ENCODE results near the gene TRIM16. TPM values are rescaled to one million over a fixed set of nuclear protein-coding genes. Genes with fewer than 3 reads are reported as not detected.
A peak's percentile ranks its signal among the peaks of the same experiment; 100 is the strongest.
"Not testable (repeated sequence)": the region's sequence is repeated elsewhere in the genome, so short reads cannot be mapped to it uniquely, and the experiment has no call there.

The TRIM16 gene
- total RNA-seq, 2 donors from 2014 or later, result 13.9 to 20.4 TPM

GRCh38 chr17:15674640-15675039 is 9.5 kb downstream of the TRIM16 start:
- not testable (repeated sequence) for H3K4me3 Mint-ChIP-seq; ATAC-seq (replicated peaks); H3K27me3 Mint-ChIP-seq; H3K9me3 Mint-ChIP-seq; H3K4me1 Mint-ChIP-seq; H3K27ac Mint-ChIP-seq
- H3K36me3 Mint-ChIP-seq (ENCODE audit: low read depth), result peaks cover 31% of the 10 kb centered on the region

- not testable (repeated sequence) for H3K9me3 Mint-ChIP-seq; ATAC-seq (replicated peaks); H3K27ac Mint-ChIP-seq; H3K27me3 Mint-ChIP-seq; H3K4me3 Mint-ChIP-seq; H3K4me1 Mint-ChIP-seq
- peaks cover 29% of the 10 kb centered on the region for H3K36me3 Mint-ChIP-seq (ENCODE audit: low read depth)
These were observed 14.6 kb downstream of the TRIM16 start for GRCh38 chr17:15669526-15669925.

GRCh38 chr17:15663691-15664090 is 20.4 kb downstream of the TRIM16 start:
- no peak for ATAC-seq (replicated peaks)
- H3K4me1 Mint-ChIP-seq, result no peaks in the 10 kb centered on the region
- no peak overlapping the region for H3K4me3 Mint-ChIP-seq
- no peaks in the 10 kb centered on the region for H3K9me3 Mint-ChIP-seq
- no peaks in the 10 kb centered on the region for H3K27me3 Mint-ChIP-seq
- no peak overlapping the region for H3K27ac Mint-ChIP-seq
- peaks cover 28% of the 10 kb centered on the region for H3K36me3 Mint-ChIP-seq (ENCODE audit: low read depth)

- Mint-ChIP-seq H3K9me3 (no peaks in the 10 kb centered on the region), H3K27ac (no peak overlapping the region), H3K27me3 (no peaks in the 10 kb centered on the region), H3K4me3 (no peak overlapping the region), H3K36me3 (ENCODE audit: low read depth) (peaks cover 22% of the 10 kb centered on the region), H3K4me1 (no peaks in the 10 kb centered on the region)
- ATAC-seq (replicated peaks), result no peak
These were observed 20.9 kb downstream of the TRIM16 start for GRCh38 chr17:15663176-15663575.

- peaks cover 18% of the 10 kb centered on the region for H3K36me3 Mint-ChIP-seq (ENCODE audit: low read depth)
- H3K27me3 Mint-ChIP-seq, result no peaks in the 10 kb centered on the region
- H3K4me1 Mint-ChIP-seq, result no peaks in the 10 kb centered on the region
- no peaks in the 10 kb centered on the region for H3K9me3 Mint-ChIP-seq
- ATAC-seq (replicated peaks), result no peak
- H3K27ac Mint-ChIP-seq, result no peak overlapping the region
- H3K4me3 Mint-ChIP-seq, result no peak overlapping the region
These were observed 21.4 kb downstream of the TRIM16 start for GRCh38 chr17:15662681-15663080.

- H3K36me3 Mint-ChIP-seq (ENCODE audit: low read depth), result peaks cover 15% of the 10 kb centered on the region
- H3K27ac Mint-ChIP-seq, result no peak overlapping the region
- no peaks in the 10 kb centered on the region for H3K4me1 Mint-ChIP-seq
- no peak for ATAC-seq (replicated peaks)
- H3K4me3 Mint-ChIP-seq, result no peak overlapping the region
- no peaks in the 10 kb centered on the region for H3K27me3 Mint-ChIP-seq
- no peaks in the 10 kb centered on the region for H3K9me3 Mint-ChIP-seq
These were observed 24.0 kb downstream of the TRIM16 start for GRCh38 chr17:15660077-15660476.

- H3K27ac Mint-ChIP-seq, result no peak overlapping the region
- H3K36me3 Mint-ChIP-seq (ENCODE audit: low read depth), result peaks cover 15% of the 10 kb centered on the region
- ATAC-seq (replicated peaks), result no peak
- H3K4me1 Mint-ChIP-seq, result no peaks in the 10 kb centered on the region
- H3K9me3 Mint-ChIP-seq, result no peaks in the 10 kb centered on the region
- H3K4me3 Mint-ChIP-seq, result no peak overlapping the region
- no peaks in the 10 kb centered on the region for H3K27me3 Mint-ChIP-seq
These were observed 24.4 kb downstream of the TRIM16 start for GRCh38 chr17:15659663-15660062.

GRCh38 chr17:15659236-15659635 is 24.9 kb downstream of the TRIM16 start:
- no peak for ATAC-seq (replicated peaks)
- no peaks in the 10 kb centered on the region for H3K9me3 Mint-ChIP-seq
- no peaks in the 10 kb centered on the region for H3K4me1 Mint-ChIP-seq
- H3K4me3 Mint-ChIP-seq, result no peak overlapping the region
- H3K27ac Mint-ChIP-seq, result no peak overlapping the region
- no peaks in the 10 kb centered on the region for H3K27me3 Mint-ChIP-seq
- H3K36me3 Mint-ChIP-seq (ENCODE audit: low read depth), result peaks cover 12% of the 10 kb centered on the region

GRCh38 chr17:15658296-15658695 is 25.8 kb downstream of the TRIM16 start:
- Mint-ChIP-seq H3K4me1 (no peaks in the 10 kb centered on the region), H3K4me3 (no peak overlapping the region), H3K27me3 (no peaks in the 10 kb centered on the region), H3K9me3 (no peaks in the 10 kb centered on the region), H3K36me3 (ENCODE audit: low read depth) (peaks cover 5% of the 10 kb centered on the region), H3K27ac (no peak overlapping the region)
- ATAC-seq (replicated peaks), result no peak

GRCh38 chr17:15657868-15658267 is 26.2 kb downstream of the TRIM16 start:
- Mint-ChIP-seq H3K27ac (no peak overlapping the region), H3K4me3 (no peak overlapping the region), H3K4me1 (no peaks in the 10 kb centered on the region), H3K27me3 (no peaks in the 10 kb centered on the region), H3K36me3 (ENCODE audit: low read depth) (peaks cover 5% of the 10 kb centered on the region), H3K9me3 (no peaks in the 10 kb centered on the region)
- no peak for ATAC-seq (replicated peaks)

GRCh38 chr17:15654886-15655561 is 29.1 kb downstream of the TRIM16 start:
- no peaks in the 10 kb centered on the region for H3K27me3 Mint-ChIP-seq
- no peak for ATAC-seq (replicated peaks)
- no peaks in the 10 kb centered on the region for H3K36me3 Mint-ChIP-seq (ENCODE audit: low read depth)
- H3K9me3 Mint-ChIP-seq, result no peaks in the 10 kb centered on the region
- H3K27ac Mint-ChIP-seq, result no peak overlapping the region
- no peaks in the 10 kb centered on the region for H3K4me1 Mint-ChIP-seq
- no peak overlapping the region for H3K4me3 Mint-ChIP-seq

GRCh38 chr17:15654401-15654800 is 29.7 kb downstream of the TRIM16 start:
- not testable (repeated sequence) for ATAC-seq (replicated peaks); H3K36me3 Mint-ChIP-seq (ENCODE audit: low read depth)

GRCh38 chr17:15652960-15653359 is 31.2 kb downstream of the TRIM16 start:
- Mint-ChIP-seq H3K4me3 (no peak overlapping the region), H3K27me3 (no peaks in the 10 kb centered on the region), H3K27ac (no peak overlapping the region), H3K36me3 (ENCODE audit: low read depth) (no peaks in the 10 kb centered on the region), H3K4me1 (no peaks in the 10 kb centered on the region), H3K9me3 (no peaks in the 10 kb centered on the region)
- ATAC-seq (replicated peaks), result no peak

More at GRCh38 chr17:15654401-15654800, 29.7 kb downstream of the TRIM16 start:
- not testable (repeated sequence) for H3K27ac Mint-ChIP-seq, H3K4me1 Mint-ChIP-seq, H3K4me3 Mint-ChIP-seq, H3K9me3 Mint-ChIP-seq, H3K27me3 Mint-ChIP-seq

- H3K4me1 Mint-ChIP-seq, result no peaks in the 10 kb centered on the region
- H3K4me3 Mint-ChIP-seq, result peak overlapping the region; percentile 48
- H3K27me3 Mint-ChIP-seq, result no peaks in the 10 kb centered on the region
- peak; percentile 84 for ATAC-seq (replicated peaks)
- no peak overlapping the region for H3K27ac Mint-ChIP-seq
- H3K36me3 Mint-ChIP-seq (ENCODE audit: low read depth), result no peaks in the 10 kb centered on the region
- H3K9me3 Mint-ChIP-seq, result no peaks in the 10 kb centered on the region
These were observed 32.5 kb downstream of the TRIM16 start for GRCh38 chr17:15651583-15652110.

- ATAC-seq (replicated peaks), result peak; percentile 18
- Mint-ChIP-seq H3K27me3 (no peaks in the 10 kb centered on the region), H3K4me3 (peak overlapping the region; percentile 48), H3K9me3 (no peaks in the 10 kb centered on the region), H3K36me3 (ENCODE audit: low read depth) (no peaks in the 10 kb centered on the region), H3K4me1 (no peaks in the 10 kb centered on the region), H3K27ac (peak overlapping the region; percentile 8)
These were observed 33.1 kb downstream of the TRIM16 start for GRCh38 chr17:15650741-15651582.

Data from activated T-helper 17 cell treated with anti-CD3 and anti-CD28 coated beads, Interleukin-2, amount 50 U/mL, for 72 hours (primary cell).